ENCODE data around the gene OTUD3.

GRCh38 chr1:19840228-19840627 lies 42.0 kb upstream of the OTUD3 start:
- TF ChIP-seq CTCF (IDR thresholded peaks at IDR 0.05) (no peak), POLR2A (IDR thresholded peaks at IDR 0.05) (no peak)
